WTC11 (cell line): ENCODE measurements around the gene DNASE2B. TPM values are rescaled to one million over a fixed set of nuclear protein-coding genes. Genes with fewer than 3 reads are reported as not detected.

Experiments
- ATAC-seq: fragments of 200-7000 bp; cut with Tn5 transposase; 2 replicates; pipeline ENCODE4 v1.10.0; 2021; ENCODE audit warnings: mild to moderate bottlenecking, moderate library complexity
- CTCF ChIA-PET: fragments of 300-600 bp; sonication (Branson Sonifier 250); formaldehyde crosslinking; loops from one replicate; lab custom pipeline; 2021; ENCODE audit warnings: antibody characterized with exemption; lab: Charles Lee
- POLR2A ChIA-PET: fragments of 350-600 bp; sonication (Branson Sonifier 250); formaldehyde crosslinking; loops from one replicate; lab custom pipeline; 2021; ENCODE audit warnings: antibody characterized with exemption; lab: Charles Lee
- DNase-seq: peaks from one replicate; pipeline ENCODE4 v3.0.0; 2021; ENCODE audit warnings: low spot score
- H3K27ac Mint-ChIP-seq: 2 replicates; pipeline ENCODE4 v1.8.0; 2021; ENCODE audit warnings: mixed read lengths
- H3K27me3 Mint-ChIP-seq: 2 replicates; pipeline ENCODE4 v1.8.0; 2021; ENCODE audit warnings: low read depth, mild to moderate bottlenecking, moderate library complexity, mixed read lengths
- H3K36me3 Mint-ChIP-seq: 2 replicates; pipeline ENCODE4 v1.8.0; 2021; ENCODE audit warnings: mixed read lengths
- H3K4me1 Mint-ChIP-seq: 2 replicates; pipeline ENCODE4 v1.8.0; 2022; ENCODE audit warnings: mixed read lengths
- H3K4me3 Mint-ChIP-seq: 2 replicates; pipeline ENCODE4 v1.8.0; 2021; ENCODE audit warnings: mild to moderate bottlenecking, moderate library complexity, mixed read lengths
- H3K9me3 Mint-ChIP-seq: 2 replicates; pipeline ENCODE4 v1.8.0; 2021; ENCODE audit warnings: mixed read lengths
- ESRRA ChIP-seq: sonication (generic); formaldehyde crosslinking; IDR thresholded peaks from 2 replicates; pipeline ENCODE4 v1.8.1; 2022; ENCODE audit warnings: mild to moderate bottlenecking, missing genetic modification reagents, borderline replicate concordance
- GABPB1 ChIP-seq: sonication (generic); formaldehyde crosslinking; IDR thresholded peaks from 2 replicates; pipeline ENCODE4 v1.8.1; 2023; ENCODE audit warnings: mild to moderate bottlenecking, missing genetic modification reagents
- IRF2 ChIP-seq: sonication (generic); formaldehyde crosslinking; IDR thresholded peaks from 2 replicates; pipeline ENCODE4 v1.8.0; 2022; ENCODE audit warnings: low read depth, missing genetic modification reagents, borderline replicate concordance
- NFYB ChIP-seq: sonication (generic); formaldehyde crosslinking; conservative IDR thresholded peaks from 2 replicates; pipeline ENCODE4 v1.8.0; 2022; ENCODE audit warnings: low read depth, missing genetic modification reagents
- NR1H2 ChIP-seq: sonication (generic); formaldehyde crosslinking; IDR thresholded peaks from 2 replicates; pipeline ENCODE4 v1.9.0; 2021; ENCODE audit warnings: mild to moderate bottlenecking, moderate library complexity, missing genetic modification reagents
- NR3C1 ChIP-seq: sonication (generic); formaldehyde crosslinking; conservative IDR thresholded peaks from 2 replicates; pipeline ENCODE4 v1.8.1; 2023; ENCODE audit warnings: low read depth, mild to moderate bottlenecking, missing genetic modification reagents
- OVOL2 ChIP-seq: fragments of 250-450 bp; sonication (Bioruptor Pico); IDR thresholded peaks from 2 replicates; pipeline ENCODE4 v1.9.0; 2021; ENCODE audit warnings: mild to moderate bottlenecking, borderline replicate concordance
- RELA ChIP-seq: sonication (generic); formaldehyde crosslinking; IDR thresholded peaks from 2 replicates; pipeline ENCODE4 v1.8.1; 2022; ENCODE audit warnings: missing genetic modification reagents, mild to moderate bottlenecking, borderline replicate concordance
- RORB ChIP-seq: fragments of 250-450 bp; sonication (Bioruptor Pico); IDR thresholded peaks from 2 replicates; pipeline ENCODE4 v1.9.0; 2021; ENCODE audit warnings: mild to moderate bottlenecking
- SOX15 ChIP-seq: fragments of 250-450 bp; sonication (Bioruptor Pico); IDR thresholded peaks from 2 replicates; pipeline ENCODE4 v1.9.0; 2021; ENCODE audit warnings: mild to moderate bottlenecking
- TCF7 ChIP-seq: sonication (generic); formaldehyde crosslinking; IDR thresholded peaks from 2 replicates; pipeline ENCODE4 v1.8.0; 2022; ENCODE audit warnings: mild to moderate bottlenecking, low read depth, missing genetic modification reagents, moderate library complexity
- ZNF232 ChIP-seq: sonication (generic); formaldehyde crosslinking; IDR thresholded peaks from 2 replicates; pipeline ENCODE4 v1.8.0; 2022; ENCODE audit warnings: mild to moderate bottlenecking, missing genetic modification reagents
- ZNF263 ChIP-seq: sonication (generic); formaldehyde crosslinking; IDR thresholded peaks from 2 replicates; pipeline ENCODE4 v1.8.1; 2022; ENCODE audit warnings: low read depth, mild to moderate bottlenecking, moderate library complexity, missing genetic modification reagents
- total RNA-seq: library from RNA; stranded (reverse); gene quantifications from 3 replicates; pipeline ENCODE4 v1.2.3, GENCODE V29; 2021
- TF ChIP-seq, protein P1 (sequence below): sonication (generic); formaldehyde crosslinking; IDR thresholded peaks from 2 replicates; pipeline ENCODE4 v1.8.1; 2023; ENCODE audit warnings: mild to moderate bottlenecking, missing genetic modification reagents, moderate library complexity
- TF ChIP-seq, protein P2 (sequence below): sonication (generic); formaldehyde crosslinking; IDR thresholded peaks from 2 replicates; pipeline ENCODE4 v1.8.1; 2023; ENCODE audit warnings: mild to moderate bottlenecking, missing genetic modification reagents, borderline replicate concordance
- TF ChIP-seq, protein P3 (sequence below): sonication (generic); formaldehyde crosslinking; IDR thresholded peaks from 2 replicates; pipeline ENCODE4 v1.8.1; 2023; ENCODE audit warnings: mild to moderate bottlenecking, missing genetic modification reagents, moderate library complexity
- TF ChIP-seq, protein P4 (sequence below): fragments of 250-450 bp; sonication (Bioruptor Pico); IDR thresholded peaks from 2 replicates; pipeline ENCODE4 v1.9.0; 2021; ENCODE audit warnings: mild to moderate bottlenecking
- TF ChIP-seq, protein P5 (sequence below): sonication (generic); formaldehyde crosslinking; IDR thresholded peaks from 2 replicates; pipeline ENCODE4 v1.8.0; 2022; ENCODE audit warnings: mild to moderate bottlenecking, missing genetic modification reagents

Gene DNASE2B
- total RNA-seq, 1 experiment from 2014 or later = 0.15 TPM

DNA sequence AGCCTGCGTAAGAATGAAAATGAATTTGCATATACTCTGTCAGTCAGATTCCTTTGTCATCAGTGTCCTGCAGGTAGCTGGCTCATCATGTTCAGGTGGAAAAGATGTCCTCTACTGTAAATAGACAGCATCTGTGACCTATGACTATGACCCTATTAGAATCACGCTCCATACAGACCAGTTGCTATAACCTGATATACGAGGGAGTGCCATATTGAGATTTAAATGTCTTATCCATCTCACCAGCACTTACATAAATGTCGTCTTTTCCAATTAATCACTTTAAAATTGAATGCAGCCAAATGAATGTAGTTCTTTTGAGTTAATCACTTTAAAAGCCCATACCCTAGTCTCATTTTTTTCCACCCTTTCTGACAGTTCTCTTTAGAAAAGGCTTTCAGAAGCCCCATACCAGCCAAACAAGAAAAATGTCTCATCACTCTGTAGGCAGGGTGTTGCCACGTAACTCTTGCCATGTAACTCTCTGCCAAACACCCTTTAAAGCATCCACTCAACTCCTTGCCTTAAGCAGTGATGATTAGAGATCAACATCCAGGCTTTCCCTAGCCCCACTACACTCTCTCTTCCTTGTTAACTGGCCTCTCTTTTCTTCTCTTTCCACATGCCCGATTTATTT is 26.3 kb downstream of the DNASE2B start:
- CTCF ChIA-PET = no interaction called here
- TF ChIP-seq TCF7 (CRISPR knock-in tag) (no peak), GABPB1 (CRISPR knock-in tag) (no peak), ZNF232 (CRISPR knock-in tag) (no peak), RELA (no peak), ZNF263 (CRISPR knock-in tag) (no peak)
- TF ChIP-seq, protein P1, sequence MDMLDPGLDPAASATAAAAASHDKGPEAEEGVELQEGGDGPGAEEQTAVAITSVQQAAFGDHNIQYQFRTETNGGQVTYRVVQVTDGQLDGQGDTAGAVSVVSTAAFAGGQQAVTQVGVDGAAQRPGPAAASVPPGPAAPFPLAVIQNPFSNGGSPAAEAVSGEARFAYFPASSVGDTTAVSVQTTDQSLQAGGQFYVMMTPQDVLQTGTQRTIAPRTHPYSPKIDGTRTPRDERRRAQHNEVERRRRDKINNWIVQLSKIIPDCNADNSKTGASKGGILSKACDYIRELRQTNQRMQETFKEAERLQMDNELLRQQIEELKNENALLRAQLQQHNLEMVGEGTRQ (CRISPR knock-in tag) = no peak
- Mint-ChIP-seq H3K36me3 (no peaks in the 10 kb centered on the region), H3K4me3 (no peak overlapping the region), H3K9me3 (peaks cover 6% of the 10 kb centered on the region), H3K4me1 (no peaks in the 10 kb centered on the region), H3K27me3 (no peaks in the 10 kb centered on the region; the same call in 1 of the 2 replicates), H3K27ac (no peak overlapping the region)
- ATAC-seq (no peak), DNase-seq (no peak)
- POLR2A ChIA-PET = no interaction called here

DNA sequence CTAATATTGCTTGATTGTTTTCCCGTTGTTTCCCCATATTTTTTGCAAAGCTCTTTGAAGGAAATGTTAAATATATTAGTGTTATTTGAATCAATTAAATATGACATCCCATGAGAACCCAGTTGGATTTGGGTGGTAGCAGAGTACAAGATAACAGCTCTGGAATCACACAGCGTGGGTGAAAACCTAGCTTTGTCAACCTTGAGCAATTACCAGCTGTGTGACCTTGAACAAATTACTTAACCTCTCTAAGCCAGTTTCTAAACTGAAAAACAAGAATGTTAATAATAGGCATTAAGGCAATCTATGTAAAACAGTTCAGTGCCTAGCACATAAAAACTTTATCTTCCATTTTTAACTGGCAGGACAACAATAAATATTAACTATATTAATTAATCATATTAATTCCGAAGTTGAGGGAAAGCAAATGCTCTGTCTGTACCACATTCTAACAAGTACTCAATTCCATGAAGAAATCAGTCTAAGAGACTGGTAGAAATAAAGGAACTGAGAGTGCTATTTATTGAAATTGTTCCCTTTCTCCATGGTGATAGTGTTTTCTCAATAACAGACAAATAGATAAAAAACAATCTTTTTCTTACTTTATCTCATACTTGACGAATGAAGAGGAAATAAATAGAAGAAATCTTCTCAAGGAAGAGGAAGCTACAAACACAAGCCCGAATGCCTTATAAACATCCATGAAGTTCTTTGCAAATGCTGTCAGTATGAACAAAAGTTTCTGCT is 27.0 kb downstream of the DNASE2B start:
- ChIA-PET CTCF (no interaction called here), POLR2A (no interaction called here)
- ATAC-seq = no peak
- DNase-seq = no peak
- TF ChIP-seq SOX15 (CRISPR knock-in tag) (no peak), NR3C1 (CRISPR knock-in tag) (no peak), ESRRA (CRISPR knock-in tag) (no peak), NFYB (no peak), RORB (CRISPR knock-in tag) (no peak), GABPB1 (CRISPR knock-in tag) (no peak), IRF2 (CRISPR knock-in tag) (no peak), NR1H2 (CRISPR knock-in tag) (no peak), OVOL2 (no peak)
- TF ChIP-seq, protein P2, sequence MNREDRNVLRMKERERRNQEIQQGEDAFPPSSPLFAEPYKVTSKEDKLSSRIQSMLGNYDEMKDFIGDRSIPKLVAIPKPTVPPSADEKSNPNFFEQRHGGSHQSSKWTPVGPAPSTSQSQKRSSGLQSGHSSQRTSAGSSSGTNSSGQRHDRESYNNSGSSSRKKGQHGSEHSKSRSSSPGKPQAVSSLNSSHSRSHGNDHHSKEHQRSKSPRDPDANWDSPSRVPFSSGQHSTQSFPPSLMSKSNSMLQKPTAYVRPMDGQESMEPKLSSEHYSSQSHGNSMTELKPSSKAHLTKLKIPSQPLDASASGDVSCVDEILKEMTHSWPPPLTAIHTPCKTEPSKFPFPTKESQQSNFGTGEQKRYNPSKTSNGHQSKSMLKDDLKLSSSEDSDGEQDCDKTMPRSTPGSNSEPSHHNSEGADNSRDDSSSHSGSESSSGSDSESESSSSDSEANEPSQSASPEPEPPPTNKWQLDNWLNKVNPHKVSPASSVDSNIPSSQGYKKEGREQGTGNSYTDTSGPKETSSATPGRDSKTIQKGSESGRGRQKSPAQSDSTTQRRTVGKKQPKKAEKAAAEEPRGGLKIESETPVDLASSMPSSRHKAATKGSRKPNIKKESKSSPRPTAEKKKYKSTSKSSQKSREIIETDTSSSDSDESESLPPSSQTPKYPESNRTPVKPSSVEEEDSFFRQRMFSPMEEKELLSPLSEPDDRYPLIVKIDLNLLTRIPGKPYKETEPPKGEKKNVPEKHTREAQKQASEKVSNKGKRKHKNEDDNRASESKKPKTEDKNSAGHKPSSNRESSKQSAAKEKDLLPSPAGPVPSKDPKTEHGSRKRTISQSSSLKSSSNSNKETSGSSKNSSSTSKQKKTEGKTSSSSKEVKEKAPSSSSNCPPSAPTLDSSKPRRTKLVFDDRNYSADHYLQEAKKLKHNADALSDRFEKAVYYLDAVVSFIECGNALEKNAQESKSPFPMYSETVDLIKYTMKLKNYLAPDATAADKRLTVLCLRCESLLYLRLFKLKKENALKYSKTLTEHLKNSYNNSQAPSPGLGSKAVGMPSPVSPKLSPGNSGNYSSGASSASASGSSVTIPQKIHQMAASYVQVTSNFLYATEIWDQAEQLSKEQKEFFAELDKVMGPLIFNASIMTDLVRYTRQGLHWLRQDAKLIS (CRISPR knock-in tag) = no peak
- TF ChIP-seq, protein P3, sequence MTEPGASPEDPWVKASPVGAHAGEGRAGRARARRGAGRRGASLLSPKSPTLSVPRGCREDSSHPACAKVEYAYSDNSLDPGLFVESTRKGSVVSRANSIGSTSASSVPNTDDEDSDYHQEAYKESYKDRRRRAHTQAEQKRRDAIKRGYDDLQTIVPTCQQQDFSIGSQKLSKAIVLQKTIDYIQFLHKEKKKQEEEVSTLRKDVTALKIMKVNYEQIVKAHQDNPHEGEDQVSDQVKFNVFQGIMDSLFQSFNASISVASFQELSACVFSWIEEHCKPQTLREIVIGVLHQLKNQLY = no peak
- TF ChIP-seq, protein P4, sequence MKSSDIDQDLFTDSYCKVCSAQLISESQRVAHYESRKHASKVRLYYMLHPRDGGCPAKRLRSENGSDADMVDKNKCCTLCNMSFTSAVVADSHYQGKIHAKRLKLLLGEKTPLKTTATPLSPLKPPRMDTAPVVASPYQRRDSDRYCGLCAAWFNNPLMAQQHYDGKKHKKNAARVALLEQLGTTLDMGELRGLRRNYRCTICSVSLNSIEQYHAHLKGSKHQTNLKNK (CRISPR knock-in tag) = no peak
- TF ChIP-seq, protein P5, sequence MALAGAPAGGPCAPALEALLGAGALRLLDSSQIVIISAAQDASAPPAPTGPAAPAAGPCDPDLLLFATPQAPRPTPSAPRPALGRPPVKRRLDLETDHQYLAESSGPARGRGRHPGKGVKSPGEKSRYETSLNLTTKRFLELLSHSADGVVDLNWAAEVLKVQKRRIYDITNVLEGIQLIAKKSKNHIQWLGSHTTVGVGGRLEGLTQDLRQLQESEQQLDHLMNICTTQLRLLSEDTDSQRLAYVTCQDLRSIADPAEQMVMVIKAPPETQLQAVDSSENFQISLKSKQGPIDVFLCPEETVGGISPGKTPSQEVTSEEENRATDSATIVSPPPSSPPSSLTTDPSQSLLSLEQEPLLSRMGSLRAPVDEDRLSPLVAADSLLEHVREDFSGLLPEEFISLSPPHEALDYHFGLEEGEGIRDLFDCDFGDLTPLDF (CRISPR knock-in tag) = no peak
- Mint-ChIP-seq H3K36me3 (no peaks in the 10 kb centered on the region), H3K4me1 (no peaks in the 10 kb centered on the region), H3K27ac (no peak overlapping the region), H3K9me3 (peaks cover 12% of the 10 kb centered on the region), H3K4me3 (no peak overlapping the region), H3K27me3 (no peaks in the 10 kb centered on the region; the same call in 1 of the 2 replicates)
